CD4-positive, CD25-positive, alpha-beta regulatory T cell (primary cell): ENCODE measurements around the gene CCDC9B. TPM values are rescaled to one million over a fixed set of nuclear protein-coding genes. Genes with fewer than 3 reads are reported as not detected.

Experiments
- ATAC-seq, 2 donors: fragments of 150-1000 bp; cut with Tn5 transposase; one replicate each; pipeline ENCODE4 v1.10.0; 2021; ENCODE audit warnings: low read depth in 2 of 2, moderate number of reproducible peaks in 2 of 2, moderate library complexity in 1 of 2
- DNase-seq, 3 donors: peaks; one replicate each; pipeline versions ENCODE4 v3.0.0 to v3.0.0-alpha.2; 2012 to 2022; ENCODE audit warnings: mixed read lengths in 1 of 3
- H3K27ac ChIP-seq: one replicate; pipeline ENCODE4 v1.7.0; 2013; ENCODE audit warnings: mild to moderate bottlenecking, low read length; ENCODE audit not compliant: insufficient read depth, poor library complexity, severe bottlenecking
- H3K27me3 ChIP-seq: one replicate; pipeline ENCODE4 v1.7.0; 2013; ENCODE audit warnings: low read length; ENCODE audit not compliant: control insufficient read depth, insufficient read depth
- H3K36me3 ChIP-seq: one replicate; pipeline ENCODE4 v1.7.0; 2013; ENCODE audit warnings: mild to moderate bottlenecking, low read length, moderate library complexity; ENCODE audit not compliant: control insufficient read depth, insufficient read depth
- H3K4me1 ChIP-seq: 2 replicates; pipeline ENCODE4 v1.7.0; 2013; ENCODE audit warnings: mild to moderate bottlenecking, low read length; ENCODE audit not compliant: insufficient read depth, control insufficient read depth, poor library complexity, severe bottlenecking
- H3K4me3 ChIP-seq: one replicate; pipeline ENCODE4 v1.7.0; 2013; ENCODE audit warnings: low read depth, mild to moderate bottlenecking, low read length, moderate library complexity
- H3K9me3 ChIP-seq, 2 experiments: 1 replicate in 1 of 2; 2 replicates in 1 of 2; pipeline ENCODE4 v1.7.0; 2013; ENCODE audit warnings: low read length in 2 of 2, mild to moderate bottlenecking in 1 of 2, moderate library complexity in 1 of 2; ENCODE audit not compliant: control insufficient read depth in 2 of 2
- H3K27ac Mint-ChIP-seq, 3 donors: one replicate each; pipeline ENCODE4 v1.8.0; 2020 to 2022; ENCODE audit warnings: mild to moderate bottlenecking in 3 of 3, mixed read lengths in 3 of 3, moderate library complexity in 2 of 3
- H3K27me3 Mint-ChIP-seq: one replicate; pipeline ENCODE4 v1.8.0; 2022; ENCODE audit warnings: mild to moderate bottlenecking, mixed read lengths
- H3K36me3 Mint-ChIP-seq: one replicate; pipeline ENCODE4 v1.8.0; 2020; ENCODE audit warnings: mixed read lengths
- H3K4me1 Mint-ChIP-seq, 4 donors: one replicate each; pipeline ENCODE4 v1.8.0; 2020 to 2022; ENCODE audit warnings: mixed read lengths in 4 of 4, mild to moderate bottlenecking in 1 of 4
- H3K4me3 Mint-ChIP-seq, 4 donors: one replicate each; pipeline ENCODE4 v1.8.0; 2020 to 2022; ENCODE audit warnings: mild to moderate bottlenecking in 4 of 4, mixed read lengths in 4 of 4, moderate library complexity in 3 of 4
- H3K9me3 Mint-ChIP-seq, 7 donors: one replicate each; pipeline ENCODE4 v1.8.0; 2020 to 2022; ENCODE audit warnings: mixed read lengths in 7 of 7, mild to moderate bottlenecking in 3 of 7, moderate library complexity in 2 of 7
- polyA plus RNA-seq, 4 donors: library from polyadenylated mRNA; unstranded; fragments of 300-500 nt; fragmentation: Illumina TruSeq; gene quantifications; one replicate each; pipeline ENCODE4 v1.2.3, GENCODE V29; 2021
- total RNA-seq: library from RNA; stranded (reverse); gene quantifications from one replicate; pipeline ENCODE4 v1.2.3, GENCODE V29; 2022

CCDC9B gene
- total and polyA plus RNA-seq, 5 donors from 2014 or later = 0.10 to 3.7 TPM; not detected in 3

DNA sequence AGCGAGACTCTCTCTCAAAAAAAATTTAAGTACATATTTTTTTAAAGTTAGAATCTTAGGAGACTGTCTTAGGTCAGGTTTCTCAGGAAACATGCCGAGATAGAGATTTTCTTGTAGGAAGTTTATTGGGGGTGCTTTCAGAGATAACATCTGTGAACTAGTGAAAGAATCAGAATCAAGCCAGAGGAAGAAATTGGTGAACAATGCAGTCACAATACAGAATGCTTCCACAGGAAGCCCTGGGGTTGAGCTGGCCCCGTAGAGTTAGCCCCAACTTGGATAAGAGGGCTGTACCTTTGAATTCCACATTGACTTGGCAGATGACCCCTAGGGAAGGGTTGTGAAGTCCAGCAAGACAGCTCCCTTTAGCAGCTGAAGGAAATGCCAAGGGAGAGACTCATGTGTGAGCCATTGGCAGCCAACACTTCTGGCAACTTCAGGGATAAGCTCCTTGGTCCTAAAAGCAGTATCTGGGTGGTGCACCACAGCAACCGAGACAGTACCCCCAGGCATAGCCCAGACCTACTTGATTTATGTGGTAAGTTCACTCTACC lies 25.9 kb downstream of the CCDC9B start:
- H3K4me3 ChIP-seq = no peak overlapping the region
- no peak overlapping the region for H3K27ac ChIP-seq
- H3K4me3 Mint-ChIP-seq = peak overlapping the region in 1 of 4 donors; percentile 24
- H3K4me1 Mint-ChIP-seq = peaks cover 3 to 7% (median 5%) of the 10 kb centered on the region in 4 donors
- H3K9me3 Mint-ChIP-seq = no peaks in the 10 kb centered on the region
- peaks cover 13% of the 10 kb centered on the region for H3K27me3 ChIP-seq
- H3K4me1 ChIP-seq = no peaks in the 10 kb centered on the region
- no peak overlapping the region for H3K27ac Mint-ChIP-seq
- no peaks in the 10 kb centered on the region for H3K9me3 ChIP-seq
- H3K27me3 Mint-ChIP-seq = peaks cover 30% of the 10 kb centered on the region
- ATAC-seq = no peak
- no peaks in the 10 kb centered on the region for H3K36me3 Mint-ChIP-seq
- no peaks in the 10 kb centered on the region for H3K36me3 ChIP-seq
- no peak for DNase-seq

DNA sequence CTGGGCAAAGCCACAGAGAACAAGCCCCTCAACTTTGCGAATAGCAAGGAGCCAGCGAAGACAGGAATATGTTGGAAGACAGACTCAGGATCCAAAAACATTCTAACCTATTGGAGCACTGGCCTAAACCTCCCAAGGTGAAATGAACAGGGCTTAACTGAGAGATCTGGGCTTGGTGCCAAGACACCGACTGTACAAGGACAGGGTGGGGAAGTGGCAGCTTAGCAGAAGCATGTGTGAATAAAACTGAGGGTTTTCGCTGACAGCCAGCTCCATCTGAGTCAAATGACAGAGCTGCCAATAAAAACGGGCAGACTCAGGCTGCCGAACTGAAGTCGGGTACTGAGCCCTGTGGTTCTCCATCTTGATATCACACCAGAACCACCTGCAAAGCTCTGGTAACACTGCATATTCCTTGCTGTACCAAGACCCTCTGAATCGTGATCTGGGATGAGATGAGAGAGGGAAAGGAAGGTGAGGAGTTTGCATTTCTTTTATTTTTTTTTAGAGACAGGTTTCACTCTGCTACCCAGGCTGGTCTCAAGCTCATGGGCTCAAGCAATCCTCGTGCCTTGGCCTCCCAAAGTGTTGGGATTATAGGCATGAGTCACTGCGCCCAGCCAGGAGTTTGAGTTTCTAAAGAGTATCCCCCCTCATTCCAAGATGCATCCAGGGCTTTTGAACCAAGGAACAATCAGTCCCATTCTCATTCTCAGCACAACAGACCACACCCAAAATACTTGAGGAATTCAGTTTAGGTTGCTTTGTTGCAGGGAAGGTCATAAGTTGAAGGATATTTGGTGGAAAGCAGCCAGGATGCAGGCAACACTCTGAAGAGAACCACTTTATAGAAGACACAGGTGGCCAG lies 27.0 kb downstream of the CCDC9B start:
- no peaks in the 10 kb centered on the region for H3K9me3 ChIP-seq
- H3K4me1 ChIP-seq = peaks cover 9% of the 10 kb centered on the region
- DNase-seq (peak in 1 of 3 donors; percentile 16), ATAC-seq (no peak)
- H3K4me1 Mint-ChIP-seq = peaks cover 4 to 17% (median 11%) of the 10 kb centered on the region in 4 donors
- no peaks in the 10 kb centered on the region for H3K36me3 Mint-ChIP-seq
- no peaks in the 10 kb centered on the region for H3K9me3 Mint-ChIP-seq
- peak overlapping the region in 1 of 3 donors; percentile 5 for H3K27ac Mint-ChIP-seq
- H3K4me3 ChIP-seq = no peak overlapping the region
- peaks cover 30% of the 10 kb centered on the region for H3K27me3 Mint-ChIP-seq
- no peaks in the 10 kb centered on the region for H3K36me3 ChIP-seq
- peaks cover 8% of the 10 kb centered on the region for H3K27me3 ChIP-seq
- no peak overlapping the region for H3K27ac ChIP-seq
- peak overlapping the region in 2 of 4 donors; percentile 3 to 19 for H3K4me3 Mint-ChIP-seq

GRCh38 chr15:40312370-40313158 lies 28.2 kb downstream of the CCDC9B start:
- Mint-ChIP-seq H3K36me3 (no peaks in the 10 kb centered on the region), H3K4me3 (peak overlapping the region in 1 of 4 donors; percentile 37), H3K4me1 (peaks cover 4 to 24% (median 14%) of the 10 kb centered on the region in 4 donors), H3K27ac (no peak overlapping the region), H3K9me3 (no peaks in the 10 kb centered on the region), H3K27me3 (peaks cover 24% of the 10 kb centered on the region)
- H3K36me3 ChIP-seq = no peaks in the 10 kb centered on the region
- no peak overlapping the region for H3K4me3 ChIP-seq
- H3K9me3 ChIP-seq = no peaks in the 10 kb centered on the region
- DNase-seq (no peak), ATAC-seq (no peak)
- H3K4me1 ChIP-seq = peaks cover 11% of the 10 kb centered on the region
- H3K27me3 ChIP-seq = peaks cover 6% of the 10 kb centered on the region
- no peak overlapping the region for H3K27ac ChIP-seq

DNA sequence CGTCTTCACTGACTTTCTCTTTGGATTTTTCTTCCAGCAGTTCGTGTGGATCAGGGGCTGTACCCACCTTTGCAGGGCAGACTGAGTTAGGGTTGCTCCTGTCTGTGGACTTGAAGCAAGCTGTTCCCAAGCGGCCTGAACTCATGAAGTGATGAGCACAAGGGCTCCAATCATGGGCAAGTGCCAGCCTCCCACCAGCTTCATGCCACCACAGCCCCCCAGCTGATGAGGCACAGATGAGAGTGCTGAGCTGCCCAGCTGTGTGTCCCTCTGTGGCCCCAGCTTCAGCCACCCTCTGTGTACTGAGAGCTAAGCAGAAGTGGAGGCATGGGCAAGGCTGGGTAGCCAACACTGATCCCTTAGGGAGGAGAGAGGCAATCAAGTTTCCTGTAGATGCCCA lies 29.7 kb downstream of the CCDC9B start:
- no peak for ATAC-seq
- Histone ChIP-seq H3K36me3 (no peaks in the 10 kb centered on the region), H3K4me1 (peaks cover 27% of the 10 kb centered on the region), H3K27ac (no peak overlapping the region), H3K27me3 (peaks cover 3% of the 10 kb centered on the region), H3K9me3 (no peaks in the 10 kb centered on the region), H3K4me3 (no peak overlapping the region)
- H3K4me1 Mint-ChIP-seq = peaks cover 9 to 36% (median 22%) of the 10 kb centered on the region in 4 donors
- H3K27me3 Mint-ChIP-seq = peaks cover 11% of the 10 kb centered on the region
- no peaks in the 10 kb centered on the region for H3K9me3 Mint-ChIP-seq
- H3K36me3 Mint-ChIP-seq = no peaks in the 10 kb centered on the region
- H3K4me3 Mint-ChIP-seq = peak overlapping the region in 1 of 4 donors; percentile 62
- no peak for DNase-seq
- peak overlapping the region in 1 of 3 donors; percentile 85 for H3K27ac Mint-ChIP-seq

GRCh38 chr15:40310001-40310959 lies 30.5 kb downstream of the CCDC9B start:
- no peaks in the 10 kb centered on the region for H3K9me3 Mint-ChIP-seq
- H3K36me3 Mint-ChIP-seq = no peaks in the 10 kb centered on the region
- H3K27ac Mint-ChIP-seq = peak overlapping the region; percentile 57 to 92 (median 88)
- H3K27me3 Mint-ChIP-seq = peaks cover 5% of the 10 kb centered on the region
- peak overlapping the region; percentile 78 to 97 (median 89) for H3K4me3 Mint-ChIP-seq
- DNase-seq (peak; percentile 41 to 73 (median 56)), ATAC-seq (no peak)
- peaks cover 3% of the 10 kb centered on the region for H3K27me3 ChIP-seq
- peaks cover 34% of the 10 kb centered on the region for H3K4me1 ChIP-seq
- no peaks in the 10 kb centered on the region for H3K9me3 ChIP-seq
- H3K36me3 ChIP-seq = no peaks in the 10 kb centered on the region
- H3K4me3 ChIP-seq = no peak overlapping the region
- H3K27ac ChIP-seq = no peak overlapping the region
- peaks cover 9 to 43% (median 26%) of the 10 kb centered on the region in 4 donors for H3K4me1 Mint-ChIP-seq

- H3K4me1 Mint-ChIP-seq = peaks cover 9 to 51% (median 33%) of the 10 kb centered on the region in 4 donors
- Histone ChIP-seq H3K4me3 (peak overlapping the region; percentile 53), H3K9me3 (no peaks in the 10 kb centered on the region), H3K36me3 (no peaks in the 10 kb centered on the region), H3K4me1 (peaks cover 35% of the 10 kb centered on the region), H3K27ac (peak overlapping the region; percentile 86), H3K27me3 (peaks cover 3% of the 10 kb centered on the region)
- H3K4me3 Mint-ChIP-seq = peak overlapping the region; percentile 95 to 97 (median 96)
- no peaks in the 10 kb centered on the region for H3K9me3 Mint-ChIP-seq
- ATAC-seq (no peak), DNase-seq (no peak)
- H3K36me3 Mint-ChIP-seq = peaks cover 4% of the 10 kb centered on the region
- peaks cover 4% of the 10 kb centered on the region for H3K27me3 Mint-ChIP-seq
- H3K27ac Mint-ChIP-seq = peak overlapping the region; percentile 88 to 96 (median 94)
Observed at GRCh38 chr15:40309344-40309862, 31.3 kb downstream of the CCDC9B start.
